Activated effector memory CD4-positive, alpha-beta T cell treated with anti-CD3 and anti-CD28 coated beads, Interleukin-2, amount 50 U/mL, for 16 hours (primary cell): Measurements from ENCODE around the gene DPEP1.
"Not testable (repeated sequence)": the region's sequence is repeated elsewhere in the genome, so short reads cannot be mapped to it uniquely, and the experiment has no call there.

ENCODE experiments used
- DNase-seq: peaks from one replicate; pipeline ENCODE4 v3.0.0-alpha.2; 2020

DPEP1 gene

DNA sequence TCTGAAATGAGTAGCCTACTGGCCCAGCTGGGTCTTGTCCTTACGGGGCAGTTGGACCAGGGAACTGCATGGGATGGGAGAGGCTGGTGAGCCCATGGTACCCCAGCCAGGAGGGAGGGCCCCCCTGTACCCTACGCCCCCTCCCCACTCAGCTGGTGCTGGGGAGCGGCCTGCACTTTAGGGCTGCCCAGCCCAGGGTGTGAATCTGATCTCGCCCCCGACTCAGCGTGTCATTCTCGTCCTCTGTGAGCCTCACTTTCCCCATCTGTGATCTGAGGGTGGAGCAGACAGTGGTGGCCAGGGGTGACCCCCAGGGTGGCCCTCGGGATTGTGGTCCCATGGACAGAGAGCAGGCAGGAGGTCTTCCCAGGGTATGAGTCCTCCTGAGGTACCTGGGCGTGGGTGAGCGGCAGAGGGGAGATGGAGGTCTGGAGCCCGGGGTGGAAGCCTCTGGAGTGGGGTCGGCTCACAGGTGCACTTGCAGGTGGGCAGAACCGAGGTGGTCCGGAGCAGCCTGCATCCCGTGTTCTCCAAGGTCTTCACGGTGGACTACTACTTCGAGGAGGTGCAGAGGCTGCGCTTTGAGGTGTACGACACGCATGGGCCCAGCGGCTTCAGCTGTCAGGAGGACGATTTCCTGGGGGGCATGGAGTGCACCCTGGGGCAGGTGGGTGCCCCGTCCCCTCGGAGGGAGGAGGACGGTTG lies 36.2 kb upstream of the DPEP1 start:
- no peak for DNase-seq

GRCh38 chr16:89579351-89579750 lies 34.1 kb upstream of the DPEP1 start:
- no peak for DNase-seq

GRCh38 chr16:89581045-89581695 lies 32.3 kb upstream of the DPEP1 start:
- DNase-seq = no peak

GRCh38 chr16:89581861-89582563 lies 31.4 kb upstream of the DPEP1 start:
- no peak for DNase-seq

- no peak for DNase-seq
These were observed 30.7 kb upstream of the DPEP1 start for GRCh38 chr16:89582614-89583196.

DNA sequence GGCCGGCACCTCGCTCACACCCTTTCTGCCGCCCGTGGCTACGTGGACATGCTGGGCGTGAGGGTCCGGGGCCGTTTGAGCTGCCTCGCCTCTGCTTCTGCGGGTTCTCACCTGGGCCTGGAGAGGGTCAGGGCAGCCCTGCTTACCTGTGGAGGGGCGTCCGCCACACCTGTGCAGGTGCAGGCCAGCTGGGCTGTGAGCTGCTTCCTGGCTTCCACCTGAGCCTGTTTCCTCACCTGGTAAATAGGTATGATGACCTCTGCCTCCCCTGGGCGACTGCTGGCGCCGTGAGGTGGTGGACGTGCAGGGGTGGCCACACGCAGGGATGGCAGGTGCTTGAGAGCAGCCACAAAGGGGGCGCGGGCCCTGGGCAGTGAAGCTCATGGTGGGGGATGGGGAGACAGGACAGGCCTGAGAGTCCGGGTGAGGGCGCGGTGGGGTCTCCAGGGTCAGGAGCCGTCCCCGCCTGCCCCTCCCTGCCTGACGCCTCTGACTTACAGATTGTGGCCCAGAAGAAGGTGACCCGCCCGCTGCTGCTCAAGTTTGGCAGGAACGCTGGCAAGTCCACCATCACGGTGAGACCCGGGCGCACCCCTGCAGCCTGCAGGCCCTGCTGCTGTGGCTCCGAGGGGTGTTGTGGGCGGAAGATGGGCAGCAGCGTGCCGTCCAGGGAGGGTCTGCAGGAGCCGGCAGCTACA lies 30.1 kb upstream of the DPEP1 start:
- DNase-seq = no peak

GRCh38 chr16:89583895-89584644 lies 29.4 kb upstream of the DPEP1 start:
- no peak for DNase-seq

DNA sequence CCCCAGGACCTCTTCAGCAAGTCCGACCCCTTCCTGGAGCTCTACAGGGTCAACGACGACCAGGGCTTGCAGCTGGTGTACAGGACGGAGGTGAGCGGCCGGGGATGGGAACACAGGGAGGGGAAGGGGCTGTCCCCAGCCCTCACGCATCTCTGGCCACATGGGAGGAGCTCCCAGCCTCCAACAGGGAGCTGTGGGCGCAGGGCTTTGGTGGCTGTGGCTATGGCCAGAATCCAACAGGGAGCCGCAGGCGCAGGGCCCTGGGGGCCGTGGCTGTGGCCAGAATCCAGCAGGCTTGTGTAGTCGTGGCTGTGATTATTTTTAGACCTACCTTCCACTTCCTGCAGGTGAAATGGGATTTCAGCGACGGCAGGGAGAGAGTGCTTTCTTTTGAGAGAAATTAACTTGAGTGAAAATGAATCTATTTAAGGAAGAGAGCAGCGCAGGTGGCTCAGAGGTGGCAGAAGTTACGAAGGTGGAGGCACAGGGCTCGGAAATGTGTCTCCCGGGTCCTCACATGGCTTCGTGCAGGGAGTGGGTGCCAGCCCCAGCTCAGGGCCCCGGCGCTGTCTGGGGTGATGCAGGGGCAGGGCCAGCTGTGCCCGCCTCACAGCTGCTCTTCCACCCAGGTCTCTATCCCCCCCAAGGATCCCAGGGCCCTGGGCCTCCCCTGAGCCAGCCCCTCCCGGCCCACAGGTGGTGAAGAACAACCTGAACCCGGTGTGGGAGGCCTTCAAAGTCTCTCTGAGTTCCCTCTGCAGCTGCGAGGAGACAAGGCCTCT lies 28.5 kb upstream of the DPEP1 start:
- DNase-seq = no peak

- DNase-seq = no peak
These were observed 27.2 kb upstream of the DPEP1 start for GRCh38 chr16:89586218-89586617.

GRCh38 chr16:89586853-89587252 lies 26.6 kb upstream of the DPEP1 start:
- DNase-seq = no peak

- not testable (repeated sequence) for DNase-seq
These were observed 25.8 kb upstream of the DPEP1 start for GRCh38 chr16:89587676-89588075.

GRCh38 chr16:89588413-89589109 lies 24.9 kb upstream of the DPEP1 start:
- DNase-seq = no peak

DNA sequence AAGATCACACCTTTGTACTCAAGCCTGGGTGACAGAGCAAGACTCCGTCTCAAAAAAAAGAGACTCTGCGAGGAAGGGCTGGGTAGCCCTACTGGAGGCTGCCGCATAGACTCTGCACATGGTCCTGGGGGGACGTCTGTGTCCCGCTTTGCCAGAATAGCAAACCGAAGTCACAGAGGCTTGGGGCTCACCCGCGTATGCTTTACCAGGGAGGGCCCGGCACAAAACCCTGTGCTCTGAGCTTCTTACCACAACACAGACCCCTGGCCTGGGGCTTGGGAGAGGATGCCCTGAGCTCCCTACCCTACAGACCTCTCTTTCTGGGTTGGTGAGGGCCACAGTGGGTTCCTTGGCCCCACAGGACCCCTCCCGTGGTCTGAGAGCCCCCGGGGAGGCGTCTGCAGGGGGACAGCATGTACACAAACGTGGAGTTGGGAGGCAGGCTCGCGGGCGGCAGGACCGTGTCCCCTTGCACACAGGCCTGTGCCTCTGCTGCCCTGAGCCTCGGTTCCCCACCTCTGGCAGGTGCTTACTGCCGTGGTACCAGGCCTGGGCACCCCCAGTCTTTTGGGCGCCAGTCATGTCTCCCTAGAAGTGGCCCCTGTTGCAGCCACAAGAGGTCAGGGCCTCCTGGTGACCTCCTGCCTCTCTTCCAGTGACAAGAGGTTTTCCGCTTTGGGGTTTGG lies 24.1 kb upstream of the DPEP1 start:
- no peak for DNase-seq

GRCh38 chr16:89593841-89594240 lies 19.6 kb upstream of the DPEP1 start:
- DNase-seq = peak; percentile 80

DNA sequence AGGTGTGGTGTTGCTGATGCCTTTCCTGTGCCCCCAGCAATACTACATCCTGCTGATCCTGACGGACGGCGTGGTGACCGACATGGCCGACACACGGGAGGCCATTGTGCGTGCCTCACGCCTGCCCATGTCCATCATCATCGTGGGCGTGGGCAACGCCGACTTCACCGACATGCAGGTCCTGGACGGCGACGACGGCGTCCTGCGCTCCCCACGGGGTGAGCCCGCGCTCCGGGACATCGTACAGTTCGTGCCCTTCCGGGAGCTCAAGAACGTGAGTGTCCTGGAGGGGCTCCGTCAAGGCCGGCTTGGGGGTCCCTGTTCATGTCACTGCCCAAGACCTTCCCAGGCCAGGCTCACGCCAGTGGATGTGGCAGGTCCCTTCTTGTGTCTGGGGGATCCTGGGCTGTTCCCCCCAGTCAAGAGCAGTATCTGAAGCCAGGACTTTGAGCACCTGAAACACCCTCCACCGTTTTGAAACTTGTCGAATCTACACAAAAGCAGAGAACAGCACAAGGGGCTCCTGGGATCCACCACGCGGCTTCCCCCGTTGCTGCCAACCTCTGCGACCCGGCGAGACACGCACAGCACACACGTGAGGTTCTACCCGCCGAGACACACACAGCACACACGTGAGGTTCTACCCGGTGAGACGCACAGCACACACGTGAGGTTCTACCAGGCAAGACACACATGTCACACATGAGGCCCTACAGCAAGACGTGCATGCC lies 17.9 kb upstream of the DPEP1 start:
- DNase-seq = no peak

DNA sequence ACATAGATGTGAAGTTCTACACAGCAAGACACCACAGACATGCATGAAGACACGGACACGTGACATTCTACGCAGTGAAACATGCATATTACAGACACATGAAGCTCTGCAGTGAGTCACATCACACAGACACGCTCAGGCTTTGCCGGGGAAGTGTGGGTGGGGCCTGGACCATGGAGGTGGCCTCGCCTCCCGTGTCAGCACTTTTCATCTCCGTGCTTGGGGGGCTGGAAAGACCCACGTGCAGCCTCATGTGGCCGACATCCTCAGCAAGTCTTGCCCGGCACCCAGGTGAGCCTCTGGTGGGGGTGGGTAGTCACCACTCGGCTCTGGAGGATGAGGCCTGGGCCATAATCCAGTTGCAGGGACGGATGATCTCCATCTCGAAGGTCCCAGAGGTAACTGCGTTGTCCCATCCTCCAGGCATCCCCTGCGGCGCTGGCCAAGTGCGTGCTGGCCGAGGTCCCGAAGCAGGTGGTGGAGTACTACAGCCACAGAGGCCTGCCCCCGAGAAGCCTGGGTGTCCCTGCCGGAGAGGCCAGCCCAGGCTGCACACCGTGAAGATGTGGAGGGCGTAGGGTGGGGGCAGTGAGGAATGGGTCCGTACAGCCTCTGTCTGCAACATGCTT lies 17.3 kb upstream of the DPEP1 start:
- no peak for DNase-seq

DNA sequence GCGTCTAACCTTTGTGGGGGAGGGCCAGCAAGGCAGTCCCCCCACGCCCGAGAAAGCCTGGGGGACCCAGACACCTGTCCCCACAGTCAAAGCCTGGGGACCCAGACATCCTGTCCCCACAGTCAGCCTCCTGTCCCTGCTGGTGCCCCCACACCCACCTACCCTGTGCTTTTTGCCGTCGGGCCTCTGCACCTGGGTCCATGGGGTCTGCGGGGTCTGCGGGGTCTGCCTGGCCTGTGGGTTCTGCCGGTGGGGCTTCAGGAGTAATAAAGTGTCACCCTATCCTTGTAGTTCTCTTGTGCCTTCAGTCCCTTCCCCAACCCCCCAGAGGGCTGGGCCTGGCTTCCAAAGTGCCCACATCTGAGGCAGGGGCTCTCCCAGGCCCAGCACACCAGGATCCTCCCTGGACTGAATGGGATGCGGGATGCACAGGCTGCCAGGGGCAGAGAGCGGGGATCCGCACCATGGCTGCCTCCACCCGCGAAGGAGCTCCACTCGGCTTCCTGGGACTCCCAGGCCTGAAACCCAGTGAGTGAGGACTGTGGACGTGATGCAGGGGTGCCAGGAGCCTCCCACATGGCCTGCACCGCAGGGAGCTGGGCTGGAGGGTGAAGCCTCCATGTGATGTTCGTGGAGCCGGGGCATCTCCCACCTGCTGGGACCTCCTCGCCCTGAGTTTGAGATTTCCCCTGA lies 16.3 kb upstream of the DPEP1 start:
- DNase-seq = no peak

DNA sequence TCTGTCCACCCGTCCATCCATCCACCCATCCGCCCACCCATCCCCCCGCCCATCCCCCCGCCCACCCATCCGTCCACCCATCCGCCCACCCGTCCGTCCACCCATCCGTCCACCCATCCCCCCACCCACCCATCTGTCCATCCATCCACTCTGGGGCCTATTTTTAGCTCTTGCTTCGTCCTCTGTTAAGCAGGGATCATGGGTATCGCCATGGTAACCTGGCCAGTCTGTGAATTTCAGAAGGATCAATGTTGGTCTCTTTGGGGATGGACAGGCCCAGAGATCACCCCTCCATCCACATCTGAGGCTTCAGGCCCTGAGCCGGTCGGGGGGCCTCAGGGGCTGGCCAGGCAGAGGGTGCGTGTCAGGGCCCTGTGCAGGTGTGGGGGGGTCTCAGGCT lies 15.2 kb upstream of the DPEP1 start:
- DNase-seq = no peak
